ENCODE results near the gene FUS. TPM values are rescaled to one million over a fixed set of nuclear protein-coding genes. Genes with fewer than 3 reads are reported as not detected.
"Not testable (repeated sequence)": the region's sequence is repeated elsewhere in the genome, so short reads cannot be mapped to it uniquely, and the experiment has no call there.

Gene FUS
- total RNA-seq, 4 donors from 2014 or later: 52.5 to 121 (median 58.9) TPM

- no peaks in the 10 kb centered on the region for H3K9me3 ChIP-seq
- H3K36me3 ChIP-seq: no peaks in the 10 kb centered on the region
- no peak overlapping the region for H3K27ac ChIP-seq
- peaks cover 28% of the 10 kb centered on the region for H3K4me1 ChIP-seq
- 94% methylated on average over 3 of the region's 3 CpGs for WGBS
- H3K4me3 ChIP-seq: no peak overlapping the region
- TF ChIP-seq EP300 (IDR thresholded peaks at IDR 0.05) (no peak), POLR2AphosphoS5 (IDR thresholded peaks at IDR 0.05) (no peak), CTCF (IDR thresholded peaks at IDR 0.05) (no peak), POLR2A (IDR thresholded peaks at IDR 0.05) (no peak)
- no peak for DNase-seq (ENCODE audit: low spot score in 2 of 2)
- peaks cover 5% of the 10 kb centered on the region for H3K27me3 ChIP-seq
Observed at GRCh38 chr16:31147574-31147973, 32.4 kb upstream of the FUS start.

- no peaks in the 10 kb centered on the region for H3K36me3 ChIP-seq
- peaks cover 5% of the 10 kb centered on the region for H3K27me3 ChIP-seq
- no peaks in the 10 kb centered on the region for H3K9me3 ChIP-seq
- no peak for DNase-seq (ENCODE audit: low spot score in 2 of 2)
- 17% methylated on average over 26 of the region's 40 CpGs for WGBS
- no peak overlapping the region for H3K27ac ChIP-seq
- peak overlapping the region; percentile 4 for H3K4me3 ChIP-seq
- peaks cover 21% of the 10 kb centered on the region for H3K4me1 ChIP-seq
- TF ChIP-seq POLR2A (IDR thresholded peaks at IDR 0.05) (no peak), POLR2AphosphoS5 (IDR thresholded peaks at IDR 0.05) (no peak), CTCF (IDR thresholded peaks at IDR 0.05) (no peak), EP300 (IDR thresholded peaks at IDR 0.05) (no peak)
Observed at GRCh38 chr16:31148281-31148728, 31.6 kb upstream of the FUS start.

- Histone ChIP-seq H3K36me3 (no peaks in the 10 kb centered on the region), H3K4me1 (peaks cover 20% of the 10 kb centered on the region), H3K27ac (no peak overlapping the region), H3K27me3 (peaks cover 5% of the 10 kb centered on the region), H3K4me3 (no peak overlapping the region), H3K9me3 (no peaks in the 10 kb centered on the region)
- DNase-seq (ENCODE audit: low spot score in 2 of 2): no peak
- 85% methylated on average over 25 of the region's 25 CpGs for WGBS
- TF ChIP-seq CTCF (IDR thresholded peaks at IDR 0.05) (no peak), POLR2AphosphoS5 (IDR thresholded peaks at IDR 0.05) (no peak), EP300 (IDR thresholded peaks at IDR 0.05) (no peak), POLR2A (IDR thresholded peaks at IDR 0.05) (no peak)
Observed at GRCh38 chr16:31148896-31149295, 31.0 kb upstream of the FUS start.

GRCh38 chr16:31149332-31149731, 30.6 kb upstream of the FUS start:
- H3K9me3 ChIP-seq: no peaks in the 10 kb centered on the region
- peaks cover 20% of the 10 kb centered on the region for H3K4me1 ChIP-seq
- H3K4me3 ChIP-seq: no peak overlapping the region
- DNase-seq (ENCODE audit: low spot score in 2 of 2): no peak
- peaks cover 5% of the 10 kb centered on the region for H3K27me3 ChIP-seq
- TF ChIP-seq CTCF (IDR thresholded peaks at IDR 0.05) (no peak), EP300 (IDR thresholded peaks at IDR 0.05) (no peak), POLR2AphosphoS5 (IDR thresholded peaks at IDR 0.05) (no peak), POLR2A (IDR thresholded peaks at IDR 0.05) (no peak)
- H3K27ac ChIP-seq: no peak overlapping the region
- H3K36me3 ChIP-seq: no peaks in the 10 kb centered on the region
- WGBS: 80% methylated on average over 5 of the region's 5 CpGs

- peaks cover 5% of the 10 kb centered on the region for H3K27me3 ChIP-seq
- TF ChIP-seq EP300 (IDR thresholded peaks at IDR 0.05): no peak
- no peak for TF ChIP-seq POLR2AphosphoS5 (IDR thresholded peaks at IDR 0.05)
- TF ChIP-seq POLR2A (IDR thresholded peaks at IDR 0.05): no peak
- TF ChIP-seq CTCF (IDR thresholded peaks at IDR 0.05): no peak
- peaks cover 20% of the 10 kb centered on the region for H3K4me1 ChIP-seq
- no peak within 1 kb of the TSS for H3K4me3 ChIP-seq
- H3K27ac ChIP-seq: no peak within 1 kb of the TSS
- no peak for DNase-seq (ENCODE audit: low spot score in 2 of 2)
- H3K36me3 ChIP-seq: no peaks in the 10 kb centered on the region
- 76% methylated on average over 11 of the region's 11 CpGs for WGBS
- no peaks in the 10 kb centered on the region for H3K9me3 ChIP-seq
Observed at GRCh38 chr16:31149894-31150890, 29.7 kb upstream of the FUS start, which contains the start of gene PRSS36. Gene PRSS36 (minus strand): TSS chr16:31150066. CDS start chr16:31150035, 31 bp downstream.

- H3K4me1 ChIP-seq: peaks cover 20% of the 10 kb centered on the region
- not testable (repeated sequence) for H3K36me3 ChIP-seq; H3K4me3 ChIP-seq; DNase-seq (ENCODE audit: low spot score in 2 of 2); H3K27me3 ChIP-seq; H3K27ac ChIP-seq; H3K9me3 ChIP-seq
- 76% methylated on average over 6 of the region's 6 CpGs for WGBS
Observed at GRCh38 chr16:31150976-31151375, 29.0 kb upstream of the FUS start.

Data from suprapubic skin (tissue), 4 donors.